Muscle of back (tissue), 11 donors: Measurements from ENCODE around the gene NT5C. TPM values are rescaled to one million over a fixed set of nuclear protein-coding genes. Genes with fewer than 3 reads are reported as not detected.
A peak's percentile ranks its signal among the peaks of the same experiment; 100 is the strongest.

Experiments used
- DNase-seq, 3 donors: peaks; one replicate each; pipeline versions ENCODE4 v3.0.0 to v3.0.0-alpha.2; 2013
- polyA plus RNA-seq, 10 donors: library from polyadenylated mRNA; unstranded; fragments of 120-200 nt; gene quantifications; one replicate each; pipeline ENCODE4 v1.2.1, GENCODE V29; 2013; ENCODE audit not compliant: insufficient read length in 10 of 10

Gene NT5C
- polyA plus RNA-seq, 10 donors = 30.3 to 42.9 (median 38.6) TPM

DNA sequence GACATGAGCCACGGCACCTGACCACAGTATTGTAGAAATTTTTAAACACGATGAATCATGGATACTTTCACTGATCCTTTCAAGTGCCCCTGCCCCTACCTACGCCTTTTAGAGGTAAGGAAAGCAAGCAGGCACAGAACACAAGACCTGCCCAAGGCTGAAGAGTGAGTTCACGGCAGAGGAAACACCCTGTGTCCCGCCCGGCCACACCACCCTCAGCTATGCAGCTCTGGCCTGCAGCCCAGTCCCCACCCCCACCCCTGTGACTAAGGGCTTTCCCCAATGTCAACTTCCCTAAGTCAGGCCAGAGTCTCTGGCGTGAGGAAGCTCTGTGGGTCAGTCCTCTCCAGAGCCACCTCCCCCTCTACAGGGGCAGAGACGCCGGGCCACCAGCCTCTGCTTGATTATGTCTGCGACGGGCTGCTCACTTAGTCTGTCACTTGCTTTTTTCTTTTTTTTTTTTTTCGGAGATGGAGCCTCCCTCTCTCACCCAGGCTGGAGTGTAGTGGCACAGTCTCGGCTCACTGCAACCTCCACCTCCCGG is 35.4 kb downstream of the NT5C start:
- DNase-seq = peak in 2 of 3 donors; percentile 46 to 70

DNA sequence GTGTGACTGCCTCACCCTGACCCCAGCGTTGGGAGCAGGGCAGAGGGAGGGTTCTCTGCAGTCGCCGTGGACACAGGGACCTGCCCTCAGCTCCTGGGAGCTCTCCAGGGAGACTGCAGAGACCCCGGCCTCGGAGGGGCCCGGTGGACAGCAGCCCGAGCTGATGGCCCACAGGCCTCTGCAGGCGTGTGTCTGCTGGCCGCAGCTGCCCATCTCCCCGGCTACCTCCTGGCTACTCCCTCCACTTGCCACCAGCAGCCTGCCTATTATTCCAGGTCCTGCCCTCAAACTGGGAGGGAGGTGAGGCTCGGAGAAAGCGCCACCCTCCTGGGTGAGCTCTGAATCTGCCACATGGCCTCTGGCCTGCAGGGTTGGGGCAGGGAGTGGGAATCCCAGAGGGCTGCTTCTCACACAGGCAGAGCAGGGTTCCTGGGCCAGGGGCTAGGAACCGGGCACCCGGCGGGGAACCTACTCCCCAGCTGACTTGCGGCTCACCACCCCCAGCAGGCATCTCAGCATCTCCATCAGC is 36.6 kb downstream of the NT5C start:
- peak in 1 of 3 donors; percentile 3 for DNase-seq

DNA sequence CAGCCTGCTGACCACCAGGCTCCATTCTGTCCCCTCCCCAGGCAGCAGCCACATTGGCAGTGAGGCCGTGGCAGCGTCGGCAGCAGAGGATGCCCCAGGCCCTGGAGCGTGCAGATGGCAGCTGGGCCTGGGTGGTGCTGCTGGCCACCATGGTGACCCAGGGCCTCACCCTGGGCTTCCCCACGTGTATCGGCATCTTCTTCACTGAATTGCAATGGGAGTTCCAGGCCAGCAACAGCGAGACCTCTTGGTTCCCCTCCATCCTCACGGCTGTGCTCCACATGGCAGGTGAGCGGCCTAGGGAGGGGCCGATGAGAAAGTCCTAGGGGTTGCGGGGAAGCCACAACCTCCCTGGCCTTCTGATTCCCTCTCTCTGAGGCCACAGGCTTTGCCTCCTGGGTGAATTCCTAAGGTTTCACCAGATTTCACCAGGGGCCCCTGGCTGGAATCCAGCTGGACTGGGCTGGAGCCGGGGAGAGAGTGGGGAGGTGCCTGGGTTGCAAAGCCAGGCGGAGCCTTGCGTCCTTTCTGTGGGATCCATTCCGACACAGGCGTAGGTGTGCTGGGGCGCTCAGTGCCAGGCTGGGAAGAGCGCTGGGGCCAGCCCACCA is 37.9 kb downstream of the NT5C start:
- peak in 1 of 3 donors; percentile 0 for DNase-seq

DNA sequence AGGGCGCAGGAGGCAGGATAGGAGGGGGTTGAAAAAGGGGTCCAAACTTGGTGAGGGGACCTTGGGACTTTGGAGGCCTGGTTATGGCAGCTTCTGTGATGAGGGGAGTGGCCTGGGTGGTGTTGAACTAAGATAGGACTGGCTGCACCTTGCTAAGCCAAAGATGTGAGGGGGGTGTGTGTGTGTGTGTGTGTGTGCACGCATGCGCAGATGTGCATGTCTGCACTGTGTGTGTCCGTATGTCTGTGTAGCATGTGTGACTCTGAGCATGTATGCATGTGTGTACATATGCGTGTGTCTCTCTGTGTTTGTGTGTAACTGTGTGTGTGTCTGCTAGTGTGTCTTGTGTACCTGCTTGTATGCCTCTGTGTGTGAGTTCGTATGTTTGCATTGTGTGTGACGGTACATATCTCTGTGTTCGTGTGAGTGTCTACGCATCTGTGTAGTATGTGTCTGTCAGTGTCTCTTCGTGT is 39.7 kb downstream of the NT5C start:
- DNase-seq = peak in 1 of 3 donors; percentile 32

DNA sequence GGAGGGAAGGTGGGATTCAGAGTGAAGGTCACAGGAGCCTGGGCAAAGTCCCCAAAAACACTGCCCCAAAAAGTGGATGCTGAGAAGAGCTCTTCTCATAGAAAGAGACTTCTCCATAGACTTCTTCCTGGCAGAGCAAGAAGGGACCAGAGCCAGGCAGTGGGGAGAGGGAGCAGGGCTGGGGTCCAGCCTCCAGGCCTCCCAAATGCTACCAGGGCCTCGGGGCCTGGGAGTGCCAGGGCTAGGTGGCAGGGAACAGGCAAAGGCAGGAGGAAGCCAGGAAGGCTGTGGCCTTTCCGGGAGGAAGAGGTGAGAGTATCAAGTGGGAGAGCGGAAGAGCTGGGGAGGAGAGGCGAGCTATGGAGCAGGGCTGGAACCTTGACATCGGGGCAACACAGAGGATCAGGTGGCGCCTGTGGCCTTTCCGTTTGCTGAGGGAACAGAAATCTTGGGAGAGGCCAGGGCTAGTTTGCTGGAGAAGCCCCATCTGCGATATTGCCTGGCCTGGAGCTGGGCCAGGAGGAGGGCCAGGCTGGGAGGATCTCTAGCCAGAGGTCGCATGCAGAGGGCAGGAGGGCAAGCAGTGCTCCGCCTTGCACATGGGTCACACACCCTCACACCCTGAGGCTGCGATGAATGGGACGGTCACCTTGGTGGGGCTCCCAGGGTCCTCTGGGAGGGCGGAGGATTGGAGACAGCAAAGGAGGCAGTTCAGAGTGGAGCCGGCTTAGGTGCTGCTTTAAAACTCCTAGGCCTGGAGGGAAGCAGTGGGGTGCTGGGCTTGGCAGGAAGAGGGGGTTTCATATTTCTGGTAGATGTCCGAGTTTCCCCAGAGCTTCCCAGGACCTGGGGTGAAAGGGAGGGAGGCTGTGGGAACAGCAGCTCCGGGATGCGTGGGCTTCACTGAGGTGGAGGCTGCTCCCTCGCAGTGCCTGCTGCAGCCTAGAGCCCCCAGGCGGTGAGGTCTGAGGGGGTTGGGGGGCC is 40.4 kb downstream of the NT5C start:
- DNase-seq = peak in 1 of 3 donors; percentile 51

DNA sequence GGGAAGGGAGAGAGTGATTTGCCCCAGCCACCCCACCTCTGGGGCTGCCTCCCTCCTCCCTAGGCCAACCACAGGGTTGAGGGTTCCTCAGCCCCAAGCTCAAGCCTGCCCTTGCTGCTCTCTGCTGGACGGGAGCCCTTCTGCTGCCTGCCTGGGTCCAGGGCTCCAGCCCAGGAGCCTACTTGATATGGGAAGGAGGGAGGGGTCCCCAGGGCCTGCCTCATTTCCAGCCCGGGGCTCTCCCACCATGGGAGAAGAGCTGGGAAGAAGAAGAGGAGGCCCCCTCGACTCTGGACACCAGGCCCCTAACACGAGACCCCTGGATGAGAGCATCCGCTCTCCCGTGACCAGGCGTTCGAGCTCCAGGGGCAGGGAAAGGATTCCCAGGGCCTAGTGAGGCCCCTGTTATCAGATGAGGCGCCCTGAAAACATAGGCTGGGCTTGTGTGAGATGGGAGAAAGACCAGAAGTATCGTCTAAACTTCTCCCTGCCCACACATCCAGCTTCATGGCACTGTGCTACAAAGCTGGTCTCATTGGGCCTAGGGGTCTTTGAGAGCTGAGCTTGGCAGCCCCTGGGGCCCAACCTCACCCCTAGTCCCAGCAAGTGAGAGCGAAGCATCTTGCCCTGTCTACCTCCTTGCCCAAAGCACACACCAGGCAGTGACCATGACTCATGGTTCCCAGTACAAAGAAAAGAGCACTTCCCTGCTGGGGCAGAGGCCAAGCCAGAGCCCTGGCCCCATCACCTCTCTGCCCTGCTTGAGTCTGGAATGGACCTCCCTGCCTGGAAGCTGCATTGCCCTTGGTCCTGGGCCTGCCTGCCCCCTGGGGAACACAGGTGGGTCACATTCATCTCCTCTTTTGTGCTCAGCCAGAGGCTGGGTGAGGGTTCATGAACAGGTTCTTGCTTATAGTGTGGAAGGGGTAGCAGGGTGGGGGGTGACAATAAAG is 42.8 kb downstream of the NT5C start:
- DNase-seq = peak in 1 of 3 donors; percentile 59

DNA sequence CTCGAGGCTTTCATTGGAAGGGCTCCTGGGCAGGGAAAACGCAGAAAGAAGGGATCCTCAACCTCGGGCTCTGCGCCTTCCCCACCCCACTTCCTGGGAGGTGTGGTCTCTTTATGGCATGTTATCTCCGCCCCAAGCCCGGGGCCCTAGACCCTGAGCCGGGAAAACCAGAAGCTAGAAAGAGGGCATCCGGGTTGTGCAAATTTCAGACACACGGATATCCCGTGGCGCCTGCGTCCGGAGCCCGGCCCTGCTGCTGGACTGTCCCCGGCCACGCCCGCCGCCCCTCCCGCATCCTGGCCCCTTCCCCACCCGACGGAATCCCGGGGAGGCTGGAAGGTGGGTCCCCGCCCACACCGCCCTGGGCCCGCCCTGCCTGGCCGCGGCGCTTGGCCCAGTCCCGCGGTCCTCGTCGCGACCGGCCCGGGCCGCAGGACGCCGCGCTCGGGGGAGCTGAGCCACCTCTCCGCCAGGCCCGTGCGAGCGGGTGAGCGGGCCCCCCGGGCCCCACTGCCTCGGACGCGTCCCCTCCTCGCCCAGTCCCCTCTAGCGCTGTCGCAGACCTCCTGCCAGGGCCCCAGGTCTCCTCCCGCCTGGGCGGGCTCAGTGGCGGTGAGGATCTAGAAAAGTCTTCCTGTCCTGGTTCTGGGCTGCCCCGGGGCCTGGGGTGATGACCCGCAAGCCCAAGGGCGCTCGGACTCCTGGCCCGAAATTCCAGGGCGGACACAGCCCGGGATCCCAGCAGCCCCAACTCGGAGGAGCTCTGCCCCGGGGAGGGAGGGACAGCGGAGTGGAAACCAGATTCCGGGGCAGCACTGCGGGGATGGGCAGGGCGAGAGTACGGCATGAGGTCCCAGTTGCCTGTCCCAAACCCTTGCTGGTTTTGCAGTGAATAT is 43.7 kb downstream of the NT5C start, which contains the start of gene SLC16A5:
SLC16A5 (plus strand) TSS at position 397 of the 896 bp plus-strand sequence. CDS start 5,683 bp downstream, outside the sequence.
- peak; percentile 68 to 92 (median 76) for DNase-seq

DNA sequence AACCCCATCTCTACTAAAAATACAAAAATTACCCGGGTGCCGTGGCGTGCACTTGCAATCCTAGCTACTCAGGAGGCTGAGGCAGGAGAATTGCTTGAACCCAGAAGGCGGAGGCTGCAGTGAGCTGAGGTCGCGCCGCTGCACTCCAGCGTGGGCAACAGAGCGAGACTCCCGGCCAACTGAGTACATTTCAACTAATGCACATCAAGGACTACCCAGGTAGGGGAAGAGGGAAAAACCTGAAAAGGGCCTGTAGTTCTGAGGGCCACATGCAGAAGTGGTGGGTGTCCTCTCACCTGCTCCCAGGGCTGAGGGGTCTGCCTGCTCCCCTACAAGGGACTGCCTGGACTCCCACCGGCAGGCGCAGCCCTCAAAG is 44.4 kb downstream of the NT5C start:
- DNase-seq = peak in 1 of 3 donors; percentile 16

DNA sequence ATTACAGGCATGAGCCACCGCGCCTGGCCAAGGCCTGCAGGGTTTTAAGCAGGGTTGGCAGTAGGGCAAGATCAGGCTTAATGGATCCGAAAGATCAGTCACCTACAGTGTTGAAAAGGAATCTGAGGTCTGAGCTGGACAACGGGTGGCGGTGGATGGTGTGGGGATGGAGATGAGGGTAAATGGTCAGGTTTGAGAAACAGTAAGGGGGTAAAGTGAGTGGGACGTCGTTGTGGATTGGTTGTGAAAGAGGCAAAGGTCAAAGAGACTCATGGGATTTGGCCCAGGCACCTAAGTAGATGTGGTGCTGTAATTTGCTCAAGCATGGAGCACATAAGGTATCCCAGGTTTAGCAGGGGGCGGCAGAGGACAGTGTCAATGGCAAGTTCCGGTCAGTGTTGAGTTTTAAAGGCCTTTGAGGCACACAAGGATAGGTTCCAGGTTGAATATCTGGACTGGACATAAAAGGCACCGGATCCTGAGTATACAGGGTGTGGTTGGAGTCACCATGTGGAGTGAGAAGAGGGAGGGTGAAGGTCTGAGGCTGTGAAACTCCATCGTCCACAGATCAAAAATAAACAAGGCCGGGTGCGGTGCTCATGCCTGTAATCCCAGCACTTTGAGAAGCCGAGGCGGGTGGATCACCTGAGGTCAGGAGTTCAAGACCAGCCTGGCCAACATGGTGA is 44.9 kb downstream of the NT5C start:
- DNase-seq = peak in 1 of 3 donors; percentile 1

DNA sequence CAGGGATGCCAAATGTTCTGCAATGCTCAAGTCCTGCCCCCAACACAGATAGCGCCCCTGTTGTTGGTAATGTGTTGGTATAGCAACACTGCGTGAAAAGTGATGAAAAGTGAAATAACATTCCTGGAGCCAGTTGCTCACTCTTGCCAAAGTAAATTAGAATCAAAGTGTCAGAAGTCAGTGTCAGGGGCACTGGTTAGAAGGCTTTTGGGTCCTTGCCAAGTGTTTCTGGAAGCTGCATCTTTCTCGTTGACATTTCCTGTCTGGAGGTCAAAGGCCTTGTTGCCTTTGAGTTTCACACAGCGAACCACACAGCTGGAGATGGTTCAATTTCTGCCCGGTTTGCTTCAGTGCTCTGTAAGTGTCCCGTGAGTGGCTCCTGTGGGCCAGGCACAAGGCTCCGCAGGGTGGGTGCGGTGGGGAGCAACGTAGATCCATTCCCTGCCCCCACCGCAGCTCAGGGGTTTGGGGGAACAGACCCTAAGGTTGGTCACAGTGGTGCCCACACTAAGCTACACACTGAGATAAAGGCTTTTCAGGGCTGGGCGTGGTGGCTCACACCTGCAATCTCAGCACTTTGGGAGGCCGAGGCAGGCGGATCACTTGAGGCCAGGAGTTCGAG is 47.4 kb downstream of the NT5C start:
- DNase-seq = peak in 1 of 3 donors; percentile 29

DNA sequence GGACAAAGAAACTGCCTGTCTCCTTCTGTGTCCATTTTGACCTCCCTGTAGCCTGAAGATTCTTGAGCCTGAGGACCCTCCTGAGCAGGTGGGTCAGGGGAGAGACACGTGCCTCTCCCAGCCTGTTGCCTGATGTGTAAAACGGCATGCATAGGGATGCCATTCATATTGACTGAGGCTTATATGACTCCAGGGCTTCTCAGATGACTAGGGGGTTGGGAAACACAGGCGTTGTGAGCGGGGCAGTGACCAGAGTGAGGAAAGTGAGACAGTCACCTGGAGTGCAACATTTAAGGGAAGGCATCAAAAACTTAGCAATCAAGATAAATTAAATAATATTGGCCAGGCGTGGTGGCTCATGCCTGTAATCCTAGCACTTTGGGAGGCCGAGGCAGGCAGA is 48.9 kb downstream of the NT5C start:
- no peak for DNase-seq

DNA sequence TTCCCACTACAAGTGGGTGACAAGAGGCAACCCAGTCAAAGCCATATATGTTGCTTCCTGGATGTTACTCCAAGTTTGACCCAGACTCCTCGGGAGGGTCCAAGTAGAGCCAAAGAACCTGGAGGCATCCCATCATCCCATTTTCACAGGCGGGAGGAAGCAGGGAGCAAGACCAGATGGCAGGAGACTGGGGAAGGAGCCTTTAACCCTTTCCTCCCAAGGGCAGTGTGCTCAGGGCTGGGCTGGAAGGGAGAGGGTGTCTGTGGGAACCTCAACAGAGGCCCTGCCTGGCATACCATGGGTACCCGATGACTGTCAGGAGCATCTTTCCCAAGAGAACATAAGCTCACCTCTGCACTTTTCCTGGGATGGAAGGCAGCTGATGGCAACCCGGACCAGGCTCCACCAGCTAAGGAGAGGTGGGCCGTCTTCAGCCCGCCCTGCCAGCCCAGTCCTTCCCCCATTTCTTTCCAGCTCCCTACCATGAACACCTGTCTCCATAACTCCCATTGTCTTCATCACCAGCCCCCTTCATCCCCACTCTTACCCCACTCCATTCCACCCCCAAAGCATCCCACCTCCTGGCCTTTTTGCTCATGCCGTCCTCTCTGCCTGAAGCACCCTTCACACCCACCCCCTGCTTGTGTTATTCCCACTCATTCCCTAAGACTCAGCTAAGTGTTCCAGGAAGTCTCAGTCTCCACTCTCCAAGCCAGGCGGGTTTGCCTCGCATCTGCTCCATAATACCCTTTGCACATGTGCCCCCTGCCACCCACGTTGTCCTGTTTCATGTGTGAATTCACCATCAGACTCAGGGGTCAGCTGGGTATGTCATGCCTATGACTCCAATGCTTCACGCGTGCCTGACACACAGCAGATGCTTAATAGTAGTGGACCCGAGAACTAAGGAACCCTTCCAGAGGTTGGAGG is 49.7 kb downstream of the NT5C start:
- DNase-seq = no peak

Other genes starting within 250 kb of the NT5C start
- under 1 TPM in 2 of 10 donors, not detected in 8; 0.24 to 0.84 TPM for gene FADS6, start 238.1 kb downstream of the NT5C start, polyA plus RNA-seq
- under 1 TPM in 3 of 10 donors, not detected in 7; 0.04 to 0.69 (median 0.30) TPM for gene USH1G, start 208.5 kb downstream of the NT5C start, polyA plus RNA-seq
- gene OTOP2, start 207.5 kb downstream of the NT5C start, polyA plus RNA-seq = not detected
- gene OTOP3, start 195.8 kb downstream of the NT5C start, polyA plus RNA-seq = not detected
- gene HID1, start 159.0 kb downstream of the NT5C start, polyA plus RNA-seq = 1 to 10 TPM; 4.6 to 7.6 (median 5.9) TPM
- gene CDR2L, start 144.1 kb downstream of the NT5C start, polyA plus RNA-seq = 10 to 100 TPM in 2 of 10 donors, 1 to 10 TPM in 8; 5.7 to 10.8 (median 8.0) TPM
- 10 to 100 TPM; 18.8 to 24.7 (median 21.6) TPM for gene MRPL58, start 119.1 kb downstream of the NT5C start, polyA plus RNA-seq
- 100 to 1,000 TPM; 236 to 279 (median 251) TPM for gene ATP5PD, start 84.8 kb downstream of the NT5C start, polyA plus RNA-seq
- 10 to 100 TPM; 20.1 to 24.2 (median 21.4) TPM for gene KCTD2, start 84.5 kb downstream of the NT5C start, polyA plus RNA-seq
- gene SLC16A5, start 43.8 kb downstream of the NT5C start, polyA plus RNA-seq = 10 to 100 TPM in 1 of 10 donors, 1 to 10 TPM in 9; 5.3 to 12.2 (median 7.6) TPM
- gene ARMC7, start 21.8 kb downstream of the NT5C start, polyA plus RNA-seq = 1 to 10 TPM; 4.6 to 7.8 (median 6.6) TPM
- gene JPT1, start 22.8 kb upstream of the NT5C start, polyA plus RNA-seq = 100 to 1,000 TPM; 146 to 366 (median 269) TPM
- gene SUMO2, start 51.2 kb upstream of the NT5C start, polyA plus RNA-seq = 100 to 1,000 TPM; 324 to 484 (median 381) TPM
- gene NUP85, start 73.9 kb upstream of the NT5C start, polyA plus RNA-seq = 10 to 100 TPM; 32.9 to 62.6 (median 42.9) TPM
- gene GGA3, start 129.9 kb upstream of the NT5C start, polyA plus RNA-seq = 10 to 100 TPM; 23.2 to 39.6 (median 32.0) TPM
- gene MRPS7, start 130.1 kb upstream of the NT5C start, polyA plus RNA-seq = 10 to 100 TPM; 54.4 to 65.8 (median 59.8) TPM
- gene MIF4GD, start 139.5 kb upstream of the NT5C start, polyA plus RNA-seq = 10 to 100 TPM; 11.0 to 15.0 (median 13.1) TPM
- 1 to 10 TPM; 4.2 to 8.3 (median 6.1) TPM for gene SLC25A19, start 157.7 kb upstream of the NT5C start, polyA plus RNA-seq